Measurements from ENCODE around the gene TEX54.
"Not testable (repeated sequence)": the region's sequence is repeated elsewhere in the genome, so short reads cannot be mapped to it uniquely, and the experiment has no call there.

TEX54 gene

GRCh38 chr11:62830904-62831519 lies 1.6 kb downstream of the TEX54 start:
- DNase-seq: no peak

GRCh38 chr11:62828130-62828529 lies 4.5 kb downstream of the TEX54 start:
- DNase-seq: not testable (repeated sequence)

DNA sequence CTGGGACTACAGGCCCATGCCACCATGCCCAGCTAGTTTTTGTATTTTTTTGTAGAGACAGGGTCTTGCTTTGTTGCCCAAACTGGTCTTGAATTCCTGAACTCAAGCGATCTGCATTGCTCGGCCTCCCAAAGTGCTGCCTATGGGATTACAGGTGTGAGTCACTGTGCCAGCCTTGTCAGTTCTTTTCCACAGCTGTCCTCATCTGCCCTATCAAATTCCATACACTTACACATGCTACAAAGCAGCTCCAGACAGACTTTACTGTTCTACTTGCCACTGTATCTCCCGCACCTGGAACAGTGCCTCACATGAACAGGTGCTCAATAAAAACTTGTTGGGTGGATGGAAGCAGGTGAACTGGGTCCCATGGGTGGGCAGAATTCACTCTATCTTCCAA lies 9.0 kb downstream of the TEX54 start:
- no peak for DNase-seq

- no peak for DNase-seq
Observed at GRCh38 chr11:62817129-62817528, 15.5 kb downstream of the TEX54 start.

DNA sequence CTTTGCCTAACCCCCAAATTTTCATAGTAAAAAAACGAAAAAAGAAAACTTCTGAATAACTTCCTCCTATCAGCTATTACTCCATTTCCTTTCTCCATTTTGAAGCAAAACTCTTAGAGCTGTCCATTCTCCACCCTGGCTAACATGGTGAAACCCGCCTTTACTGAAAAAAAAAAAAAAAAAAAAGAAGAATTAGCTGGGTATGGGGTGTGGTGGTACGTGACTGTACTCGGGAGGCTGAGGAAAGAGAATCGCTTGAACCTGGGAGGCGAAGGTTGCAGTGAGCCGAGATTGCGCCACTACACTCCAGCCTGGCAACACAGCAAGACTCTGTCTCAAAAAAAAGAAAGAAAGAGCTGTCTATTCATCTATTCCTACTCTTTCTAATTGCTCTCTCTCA lies 16.1 kb downstream of the TEX54 start:
- no peak for DNase-seq

GRCh38 chr11:62811659-62812058 lies 21.0 kb downstream of the TEX54 start:
- DNase-seq: no peak

DNA sequence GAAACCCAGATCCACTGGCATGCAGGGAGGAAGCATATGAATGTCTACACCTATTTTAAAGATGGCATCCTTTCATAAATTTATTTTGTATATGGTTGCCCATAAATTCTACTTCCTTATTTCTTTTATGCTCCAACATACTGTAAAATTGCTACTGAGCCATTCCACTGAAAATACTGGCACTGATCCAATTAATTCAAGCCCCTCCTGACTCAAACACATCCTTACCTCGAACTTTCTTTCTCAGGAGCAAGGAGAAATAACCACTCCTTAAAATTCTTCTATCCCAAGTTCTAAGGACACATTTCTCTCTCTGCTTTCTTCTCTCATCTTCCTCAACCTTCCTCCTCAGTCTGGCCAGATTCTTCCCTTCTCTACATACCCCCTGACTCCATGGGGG lies 21.9 kb downstream of the TEX54 start:
- no peak for DNase-seq

DNA sequence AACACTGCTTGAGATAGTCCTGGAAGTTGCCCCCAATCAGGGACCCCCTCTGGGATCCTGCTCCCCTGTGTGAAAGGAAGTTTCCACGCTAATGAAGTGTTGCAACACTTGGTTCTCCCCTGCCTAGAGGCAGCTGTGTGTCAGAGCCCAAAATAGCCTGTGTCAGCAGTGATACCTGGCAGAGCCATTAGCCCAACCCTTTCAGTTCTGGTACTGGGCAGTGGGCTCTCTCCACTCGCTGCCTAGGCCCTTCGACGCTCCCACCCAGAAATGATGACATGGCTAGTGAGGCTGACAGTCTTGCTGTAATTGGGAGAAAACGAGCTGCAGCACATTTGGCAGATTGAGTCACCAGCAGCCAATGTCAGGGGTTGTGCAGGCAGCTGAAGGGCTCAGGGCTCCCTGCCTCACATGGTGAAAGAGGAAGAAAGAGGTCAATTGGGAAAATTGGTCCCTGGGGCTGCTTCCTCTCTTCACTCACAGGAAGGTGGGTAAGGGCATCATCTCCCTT lies 26.0 kb downstream of the TEX54 start:
- DNase-seq: no peak

DNA sequence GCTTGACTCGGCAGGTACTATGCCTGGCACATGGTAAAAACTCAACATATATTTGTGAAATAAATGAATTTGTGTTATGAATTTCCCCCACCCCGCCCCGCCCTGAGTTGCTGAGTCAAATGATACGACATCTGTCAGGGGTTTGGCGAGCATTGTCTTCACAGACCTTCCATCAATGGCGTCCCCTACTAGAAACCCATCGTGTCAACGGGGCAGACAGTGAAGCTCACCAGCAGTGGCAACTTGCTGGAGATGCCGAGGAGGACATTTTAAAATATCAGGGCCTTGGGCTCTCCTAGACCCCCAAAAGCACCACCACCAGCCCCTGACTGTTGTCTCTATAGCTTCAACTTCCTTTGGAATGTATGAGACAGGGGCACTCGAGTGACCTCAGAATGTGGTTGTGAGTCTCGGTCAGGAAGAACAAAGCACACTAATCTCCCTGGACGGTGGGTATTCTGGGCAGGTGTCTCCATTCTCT lies 26.6 kb downstream of the TEX54 start:
- no peak for DNase-seq

GRCh38 chr11:62805076-62805892 lies 27.4 kb downstream of the TEX54 start, which contains the start of gene NXF1:
TSS of gene NXF1 (minus strand) at chr11:62805440. CDS start at chr11:62805356, 84 bp downstream.
- peak; percentile 92 for DNase-seq

DNA sequence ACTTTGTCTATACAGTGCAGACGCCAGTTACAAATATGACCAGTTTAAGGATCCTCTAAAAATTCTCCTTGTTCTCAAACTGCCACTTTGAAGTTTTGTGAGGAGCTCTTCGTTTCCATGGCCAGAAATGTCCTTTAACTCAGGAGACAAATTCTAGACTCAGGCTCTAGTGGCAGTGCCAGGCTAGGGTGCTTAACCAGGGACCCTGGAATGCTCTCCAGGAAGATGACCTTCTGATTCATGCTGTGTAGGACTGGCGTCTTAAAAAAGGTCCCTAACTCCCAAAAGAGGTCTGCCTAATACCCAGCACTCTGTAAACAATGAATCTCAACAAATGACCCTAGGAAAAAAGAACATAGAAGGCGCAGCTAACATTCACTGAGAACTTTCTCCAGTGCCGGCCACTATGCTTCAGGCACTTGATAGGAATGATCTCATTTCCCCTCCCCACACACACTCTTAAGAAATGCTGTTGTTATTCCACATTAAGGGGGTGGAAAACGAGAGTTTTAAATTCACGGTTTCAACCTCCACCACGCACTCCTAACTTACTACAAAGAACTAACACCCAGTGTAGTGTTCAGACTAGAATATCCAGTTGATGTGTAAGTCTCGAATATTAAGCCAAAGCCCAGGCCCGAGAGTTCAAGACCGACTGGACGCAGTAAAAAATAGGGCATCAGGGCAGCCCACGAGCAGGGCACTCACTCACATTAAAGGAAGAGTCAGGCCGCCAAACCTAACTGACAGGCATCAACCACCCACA lies 28.1 kb downstream of the TEX54 start:
- DNase-seq: peak; percentile 19

- no peak for DNase-seq
Observed at GRCh38 chr11:62801071-62801470, 31.6 kb downstream of the TEX54 start.

- DNase-seq: no peak
Observed at GRCh38 chr11:62799486-62799885, 33.2 kb downstream of the TEX54 start.

DNA sequence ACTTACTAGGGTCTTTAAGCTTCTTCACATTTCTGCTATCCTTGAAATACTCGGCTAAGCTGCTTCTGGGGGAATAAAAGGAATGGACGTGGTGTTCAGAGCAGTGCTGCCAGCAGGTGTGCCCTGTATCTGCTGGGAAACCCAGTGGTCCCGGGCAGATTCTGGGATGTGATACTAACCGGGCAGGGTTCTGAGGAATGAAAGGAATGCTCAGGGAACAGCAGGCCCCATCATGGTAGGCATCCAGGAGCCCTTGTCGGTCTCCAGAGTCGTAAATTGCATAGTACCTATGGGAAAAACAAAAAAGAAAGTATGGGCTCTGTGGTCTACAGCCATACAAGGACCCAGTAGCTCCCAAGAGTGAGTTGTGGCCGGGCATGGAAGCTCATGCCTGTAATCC lies 36.4 kb downstream of the TEX54 start:
- no peak for DNase-seq

GRCh38 chr11:62794201-62794775 lies 38.4 kb downstream of the TEX54 start:
- no peak for DNase-seq

- no peak for DNase-seq
Observed at GRCh38 chr11:62792202-62792575, 40.5 kb downstream of the TEX54 start.

- DNase-seq: peak; percentile 73
Observed at GRCh38 chr11:62791501-62792201, 41.0 kb downstream of the TEX54 start, which contains the start of gene TMEM223. TSS of gene TMEM223 (minus strand) at chr11:62792006. CDS start at chr11:62791994, 12 bp downstream.

DNA sequence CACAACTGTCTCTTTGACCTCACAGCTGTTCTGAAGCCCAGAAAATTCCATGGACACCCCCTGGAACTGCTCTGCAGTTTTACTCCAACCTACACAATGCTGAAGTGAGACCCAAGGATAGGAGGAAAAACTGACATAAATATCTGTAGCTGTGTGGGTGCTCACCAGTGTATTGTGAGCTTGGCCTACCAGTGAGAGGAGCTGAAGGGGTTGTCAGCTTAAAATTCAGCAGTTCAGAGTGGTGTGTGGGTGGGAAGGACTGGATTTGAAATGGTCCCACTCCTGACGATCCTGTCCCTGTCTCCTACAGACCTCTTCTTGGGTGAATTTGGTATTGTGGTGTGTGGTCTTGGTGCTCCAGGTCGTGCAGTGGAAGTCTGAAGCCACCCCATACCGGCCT lies 43.1 kb downstream of the TEX54 start:
- no peak for DNase-seq

DNA sequence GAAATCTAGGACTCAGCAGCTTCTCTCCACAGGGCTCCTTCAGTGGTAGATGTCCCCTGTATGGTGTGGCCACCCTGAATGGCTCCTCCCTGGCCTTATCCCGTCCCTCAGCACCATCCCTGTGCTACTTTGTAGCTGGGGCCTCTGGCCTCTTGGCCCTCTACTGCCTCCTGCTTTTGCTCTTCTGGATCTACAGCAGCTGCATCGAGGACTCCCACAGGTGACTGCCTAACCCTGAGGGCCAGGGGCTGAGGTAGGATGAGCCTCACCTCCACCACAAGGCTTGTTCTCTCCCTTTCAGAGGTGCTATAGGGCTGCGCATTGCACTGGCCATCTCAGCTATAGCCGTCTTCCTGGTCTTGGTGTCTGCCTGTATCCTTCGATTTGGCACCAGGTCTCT lies 43.6 kb downstream of the TEX54 start:
- DNase-seq: no peak

- peak; percentile 97 for DNase-seq
Observed at GRCh38 chr11:62787005-62787759, 45.5 kb downstream of the TEX54 start, which contains the start of gene TMEM179B. TSS of gene TMEM179B (plus strand) at chr11:62787402. CDS start at chr11:62787432, 30 bp downstream.

- DNase-seq: peak; percentile 79
Observed at GRCh38 chr11:62786318-62787004, 46.2 kb downstream of the TEX54 start.

Measured in fibroblast of skin of right quadriceps (primary cell).